Ishikawa (cell line): Measurements from ENCODE around the gene GRAPL.
"Not testable (repeated sequence)": the region's sequence is repeated elsewhere in the genome, so short reads cannot be mapped to it uniquely, and the experiment has no call there.

Experiments
- CREB1 ChIP-seq: IDR thresholded peaks from 2 replicates; pipeline ENCODE4 v1.6.1; 2012; ENCODE audit warnings: low read depth
- EP300 ChIP-seq: IDR thresholded peaks from 2 replicates; pipeline ENCODE4 v1.6.1; 2012; ENCODE audit warnings: borderline replicate concordance
- RAD21 ChIP-seq: IDR thresholded peaks from 2 replicates; pipeline ENCODE4 v1.6.1; 2012; ENCODE audit warnings: low read depth
- TCF12 ChIP-seq: IDR thresholded peaks from 2 replicates; pipeline ENCODE4 v1.6.1; 2012; ENCODE audit warnings: low read depth
- TEAD4 ChIP-seq: IDR thresholded peaks from 2 replicates; pipeline ENCODE4 v1.6.1; 2012
- YY1 ChIP-seq: IDR thresholded peaks from 2 replicates; pipeline ENCODE4 v1.6.1; 2012; ENCODE audit warnings: low read depth
- TF ChIP-seq, protein P1 (sequence below): IDR thresholded peaks from 2 replicates; pipeline ENCODE4 v1.6.1; 2012

GRAPL gene

DNA sequence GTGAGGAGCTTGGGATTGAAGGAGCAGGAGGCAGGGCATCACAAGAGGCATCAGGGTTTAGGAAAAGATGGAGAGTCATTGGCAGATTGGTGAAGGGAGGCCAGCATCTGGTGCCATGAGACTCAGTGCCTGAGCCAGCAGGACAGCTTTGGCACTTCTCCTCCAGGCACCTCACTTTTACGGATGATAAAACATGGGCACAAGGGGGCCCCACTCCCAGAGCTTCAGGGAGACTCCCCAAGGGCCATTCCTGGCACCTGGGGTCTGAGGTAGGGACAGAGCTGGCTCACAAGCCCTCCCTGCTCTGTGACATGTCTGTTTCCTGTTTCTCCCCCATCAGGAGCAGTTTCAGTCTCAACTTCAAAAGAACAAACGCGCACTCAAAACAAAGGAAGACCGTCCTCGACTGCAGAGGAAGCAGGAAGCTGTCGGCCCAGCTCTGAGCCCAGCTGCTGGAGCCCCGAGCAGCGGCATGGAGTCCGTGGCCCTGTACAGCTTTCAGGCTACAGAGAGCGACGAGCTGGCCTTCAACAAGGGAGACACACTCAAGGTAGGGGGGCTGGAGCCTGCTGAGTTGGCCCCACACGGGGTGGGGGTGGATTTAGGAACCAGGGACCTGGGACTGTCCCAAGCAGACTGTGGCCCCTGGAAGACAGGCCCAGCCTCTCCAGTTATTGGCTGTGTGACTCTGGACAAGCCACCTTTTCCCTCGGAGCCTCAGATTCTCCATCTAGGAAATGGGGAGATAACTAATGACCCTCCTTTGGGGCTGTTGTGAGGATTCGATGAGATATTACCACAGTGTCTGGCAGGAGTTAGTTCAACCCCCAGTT, at the start of gene GRAPL:
TSS of gene GRAPL (plus strand) at position 442 of the 833 bp plus-strand sequence. CDS start at position 473, 31 bp downstream.
- not testable (repeated sequence) for TF ChIP-seq RAD21, CREB1, TCF12

DNA sequence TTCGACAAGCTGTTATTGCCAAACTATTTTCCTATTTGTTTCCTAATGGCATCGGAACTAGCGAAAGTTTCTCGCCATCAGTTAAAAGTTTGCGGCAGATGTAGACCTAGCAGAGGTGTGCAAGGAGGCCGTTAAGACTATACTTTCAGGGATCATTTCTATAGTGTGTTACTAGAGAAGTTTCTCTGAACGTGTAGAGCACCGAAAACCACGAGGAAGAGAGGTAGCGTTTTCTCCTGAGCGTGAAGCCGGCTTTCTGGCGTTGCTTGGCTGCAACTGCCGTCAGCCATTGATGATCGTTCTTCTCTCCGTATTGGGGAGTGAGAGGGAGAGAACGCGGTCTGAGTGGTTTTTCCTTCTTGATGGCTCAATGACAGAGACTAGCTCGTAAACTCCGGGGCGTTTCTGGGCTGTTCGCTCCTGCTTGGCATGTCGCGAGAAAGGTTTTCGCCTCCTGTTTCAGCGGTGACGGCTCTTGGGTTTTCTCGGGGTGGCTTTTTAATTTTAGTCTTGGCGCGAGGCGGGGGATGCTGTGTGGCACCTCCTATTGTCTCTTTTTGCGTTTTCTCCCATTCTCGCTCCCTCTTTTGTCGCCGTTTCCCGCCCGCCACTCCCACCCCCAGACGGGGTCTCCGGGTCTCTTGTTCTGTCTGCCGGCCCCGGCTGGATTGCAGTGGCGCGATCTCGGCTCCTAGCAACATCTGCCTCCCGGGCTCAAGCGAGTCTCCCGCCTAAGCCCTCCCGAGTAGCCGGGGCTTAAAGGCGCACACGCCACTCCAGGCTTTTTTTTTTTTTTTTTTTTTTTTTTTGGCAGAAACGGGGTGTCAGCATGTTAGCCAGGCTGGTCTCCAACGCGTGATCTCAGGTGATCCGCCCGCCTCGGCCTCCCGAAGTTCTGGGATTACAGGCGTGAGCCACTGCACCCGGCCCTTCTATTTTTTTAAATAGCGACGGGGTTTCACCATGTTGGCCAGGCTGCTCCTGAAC, 60.8 kb downstream of the GRAPL start:
- TF ChIP-seq EP300 (peak; percentile 24; the same call in 1 of the 2 replicates), YY1 (peak; percentile 39; the same call in 1 of the 2 replicates), TCF12 (peak; percentile 54; the same call in 1 of the 2 replicates), TEAD4 (peak; percentile 33; the same call in 1 of the 2 replicates)
- TF ChIP-seq, protein P1, sequence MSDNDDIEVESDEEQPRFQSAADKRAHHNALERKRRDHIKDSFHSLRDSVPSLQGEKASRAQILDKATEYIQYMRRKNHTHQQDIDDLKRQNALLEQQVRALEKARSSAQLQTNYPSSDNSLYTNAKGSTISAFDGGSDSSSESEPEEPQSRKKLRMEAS, result 0 out of 2 replicates have a peak, but pooled peaks have one; percentile 23
